Measurements from ENCODE around the gene FGF13. TPM values are rescaled to one million over a fixed set of nuclear protein-coding genes. Genes with fewer than 3 reads are reported as not detected.

Gene FGF13
- total RNA-seq, 1 donor from 2014 or later = 4.0 TPM

DNA sequence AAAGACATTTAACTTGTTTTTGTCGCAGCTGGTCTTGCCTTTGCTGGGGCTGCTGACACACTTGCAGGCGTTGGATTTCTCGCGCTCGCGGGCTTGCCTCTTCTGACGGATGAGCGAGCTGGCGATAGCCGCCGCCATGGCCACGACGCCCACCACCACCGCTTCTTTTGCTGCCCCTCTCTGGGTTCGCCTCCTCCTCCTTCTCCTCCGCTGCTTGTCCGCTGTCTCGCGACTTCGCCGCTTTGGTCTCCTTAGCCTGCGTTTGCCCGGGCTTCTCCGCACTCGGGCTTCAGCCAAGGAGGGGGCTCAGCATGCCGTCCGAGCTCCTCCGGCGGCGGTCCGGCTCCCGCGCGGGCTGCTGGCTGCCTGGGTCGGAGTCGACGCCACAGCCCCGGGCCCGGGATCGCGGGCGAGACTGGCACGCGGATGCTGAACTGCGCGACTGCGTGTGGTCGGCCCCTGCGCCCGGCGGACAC, 613 bp downstream of the FGF13 start:
- H3K9me3 ChIP-seq = no peaks in the 10 kb centered on the region
- ATAC-seq (peak in 1 of 2 donors; percentile 16), DNase-seq (peak; percentile 16)
- no peaks in the 10 kb centered on the region for H3K27me3 ChIP-seq (ENCODE audit: low read depth)
- intact Hi-C loops (cut with DNase I) = no loop called here
- H3K36me3 ChIP-seq = no peaks in the 10 kb centered on the region
- H3K4me1 ChIP-seq = no peaks in the 10 kb centered on the region
- H3K4me3 ChIP-seq = peak overlapping the region; percentile 49
- TF ChIP-seq CTCF (IDR thresholded peaks at IDR 0.05) = no peak
- H3K27ac ChIP-seq = no peak overlapping the region

DNA sequence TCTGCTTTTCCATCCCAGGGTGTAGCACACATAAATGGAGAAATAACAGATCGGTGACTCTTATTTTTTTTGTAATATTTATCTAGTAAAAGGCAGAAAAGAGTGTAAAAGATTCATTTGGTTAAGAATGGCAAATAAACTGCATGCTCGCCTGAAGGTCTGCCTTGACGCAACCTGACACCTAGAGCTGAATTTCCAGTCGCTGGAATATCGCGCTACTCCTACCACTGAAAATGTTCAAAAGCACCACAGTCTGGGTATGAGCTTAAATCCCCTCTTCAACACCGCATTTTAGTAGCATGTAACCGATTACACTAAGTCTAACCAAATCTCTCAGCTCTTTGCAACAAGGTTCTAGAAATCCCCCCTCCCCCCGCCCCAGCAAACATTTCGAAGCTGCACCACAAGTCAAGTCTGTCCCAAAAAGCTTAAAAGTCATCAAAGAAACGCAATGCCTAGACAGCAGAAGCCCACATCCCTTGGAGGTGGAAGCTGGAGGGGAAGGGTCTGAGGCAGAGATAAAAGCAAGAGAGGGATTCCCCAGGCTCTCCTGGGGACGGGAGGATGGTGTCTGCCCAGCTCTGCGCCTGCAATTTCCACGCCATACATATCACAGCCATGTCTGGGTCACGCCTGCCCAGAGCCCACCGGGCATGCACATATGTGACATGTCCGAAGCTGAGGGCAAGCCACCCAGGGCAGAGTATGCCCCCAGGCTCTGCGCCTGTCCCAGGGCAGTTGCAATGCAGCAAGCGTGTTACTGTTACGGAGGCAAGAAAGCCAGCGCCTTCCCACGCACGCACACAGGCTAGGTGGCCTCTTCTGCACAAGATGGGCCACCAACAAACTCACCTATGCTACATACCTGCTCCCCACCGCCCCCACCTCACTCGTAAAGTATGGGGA, 1.4 kb downstream of the FGF13 start:
- Histone ChIP-seq H3K36me3 (no peaks in the 10 kb centered on the region), H3K27me3 (ENCODE audit: low read depth) (no peaks in the 10 kb centered on the region), H3K9me3 (no peaks in the 10 kb centered on the region), H3K4me1 (no peaks in the 10 kb centered on the region), H3K4me3 (peak overlapping the region; percentile 49), H3K27ac (no peak overlapping the region)
- DNase-seq (peak; percentile 14), ATAC-seq (peak in 1 of 2 donors; percentile 32)
- no peak for TF ChIP-seq CTCF (IDR thresholded peaks at IDR 0.05)
- intact Hi-C loops (cut with DNase I) = no loop called here

DNA sequence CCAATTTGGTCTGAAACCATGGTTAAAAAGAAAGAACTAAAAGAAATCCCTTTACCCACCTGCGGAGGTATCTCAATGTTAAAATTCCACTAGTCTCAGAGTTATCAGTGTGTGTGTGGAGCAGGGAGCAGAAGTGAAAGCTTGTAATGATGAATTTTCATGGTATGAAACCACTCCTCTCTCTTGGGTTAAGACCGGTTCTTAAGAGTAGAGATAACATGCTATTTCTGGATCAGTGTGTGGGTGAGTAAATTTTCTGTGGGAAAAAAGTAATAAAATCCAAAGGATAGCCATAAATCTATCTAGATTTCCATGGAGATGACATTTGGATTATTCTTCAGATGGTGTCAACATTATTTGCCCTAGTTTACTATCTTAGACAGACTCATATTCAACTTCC, 3.2 kb downstream of the FGF13 start:
- no peaks in the 10 kb centered on the region for H3K36me3 ChIP-seq
- no peak overlapping the region for H3K4me3 ChIP-seq
- H3K4me1 ChIP-seq = no peaks in the 10 kb centered on the region
- no peaks in the 10 kb centered on the region for H3K9me3 ChIP-seq
- H3K27me3 ChIP-seq (ENCODE audit: low read depth) = no peaks in the 10 kb centered on the region
- ATAC-seq = no peak
- H3K27ac ChIP-seq = no peak overlapping the region
- DNase-seq = no peak
- TF ChIP-seq CTCF (IDR thresholded peaks at IDR 0.05) = no peak
- intact Hi-C loops (cut with DNase I) = no loop called here

GRCh38 chrX:138704596-138704995, 6.9 kb downstream of the FGF13 start:
- H3K36me3 ChIP-seq = no peaks in the 10 kb centered on the region
- TF ChIP-seq CTCF (IDR thresholded peaks at IDR 0.05) = no peak
- DNase-seq (no peak), ATAC-seq (no peak)
- H3K27me3 ChIP-seq (ENCODE audit: low read depth) = no peaks in the 10 kb centered on the region
- H3K4me1 ChIP-seq = no peaks in the 10 kb centered on the region
- no peaks in the 10 kb centered on the region for H3K9me3 ChIP-seq
- intact Hi-C loops (cut with DNase I) = no loop called here
- no peak overlapping the region for H3K27ac ChIP-seq
- no peak overlapping the region for H3K4me3 ChIP-seq

DNA sequence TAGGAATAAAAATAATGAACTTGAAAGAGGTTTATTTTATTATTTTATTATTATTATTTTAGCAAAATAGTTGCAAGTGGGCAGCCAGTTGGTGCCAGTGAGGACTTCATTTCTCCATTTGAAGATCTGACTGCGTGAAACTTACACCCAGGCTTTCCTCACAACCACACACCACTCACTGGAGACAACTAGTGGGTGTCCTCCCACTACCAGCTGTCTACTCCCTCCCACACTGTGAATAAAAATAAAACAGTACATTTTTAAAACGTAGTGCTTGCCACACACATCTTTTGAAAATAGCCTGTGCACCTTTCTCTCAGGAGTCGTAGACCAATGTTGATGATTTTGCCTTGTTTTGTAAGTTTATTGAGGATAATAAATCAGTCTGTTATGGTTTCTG, 7.4 kb downstream of the FGF13 start:
- no peak for TF ChIP-seq CTCF (IDR thresholded peaks at IDR 0.05)
- intact Hi-C loops (cut with DNase I) = no loop called here

More for the DNA sequence above, 7.4 kb downstream of the FGF13 start:
- no peak for ATAC-seq
- H3K27ac ChIP-seq = no peak overlapping the region
- no peaks in the 10 kb centered on the region for H3K36me3 ChIP-seq
- no peaks in the 10 kb centered on the region for H3K9me3 ChIP-seq
- H3K4me3 ChIP-seq = no peak overlapping the region
- DNase-seq = no peak
- H3K4me1 ChIP-seq = no peaks in the 10 kb centered on the region
- no peaks in the 10 kb centered on the region for H3K27me3 ChIP-seq (ENCODE audit: low read depth)
